ENCODE data around the gene CTSH.
A peak's percentile ranks its signal among the peaks of the same experiment; 100 is the strongest.
"Not testable (repeated sequence)": the region's sequence is repeated elsewhere in the genome, so short reads cannot be mapped to it uniquely, and the experiment has no call there.

The CTSH gene

GRCh38 chr15:78921940-78922339 is 22.9 kb downstream of the CTSH start:
- no peak for DNase-seq

GRCh38 chr15:78921517-78921916 is 23.3 kb downstream of the CTSH start:
- DNase-seq, result no peak

GRCh38 chr15:78917888-78918287 is 27.0 kb downstream of the CTSH start:
- DNase-seq, result no peak

- no peak for DNase-seq
Measured at GRCh38 chr15:78916088-78916487, 28.8 kb downstream of the CTSH start.

- no peak for DNase-seq
Measured at GRCh38 chr15:78915341-78916087, 29.3 kb downstream of the CTSH start.

- DNase-seq, result no peak
Measured at GRCh38 chr15:78914027-78914764, 30.6 kb downstream of the CTSH start.

- DNase-seq, result no peak
Measured at GRCh38 chr15:78913012-78913411, 31.8 kb downstream of the CTSH start.

GRCh38 chr15:78912316-78912715 is 32.5 kb downstream of the CTSH start:
- no peak for DNase-seq

GRCh38 chr15:78910271-78910670 is 34.6 kb downstream of the CTSH start:
- DNase-seq, result no peak

- no peak for DNase-seq
Measured at GRCh38 chr15:78909791-78910228, 35.0 kb downstream of the CTSH start.

GRCh38 chr15:78909160-78909695 is 35.6 kb downstream of the CTSH start:
- no peak for DNase-seq

GRCh38 chr15:78907577-78907976 is 37.3 kb downstream of the CTSH start:
- no peak for DNase-seq

GRCh38 chr15:78906316-78906620 is 38.6 kb downstream of the CTSH start:
- DNase-seq, result peak; percentile 33

- no peak for DNase-seq
Measured at GRCh38 chr15:78904599-78905358, 40.1 kb downstream of the CTSH start.

- not testable (repeated sequence) for DNase-seq
Measured at GRCh38 chr15:78902281-78903032, 42.4 kb downstream of the CTSH start.

- DNase-seq, result not testable (repeated sequence)
Measured at GRCh38 chr15:78900819-78901533, 43.9 kb downstream of the CTSH start.

GRCh38 chr15:78898540-78898939 is 46.3 kb downstream of the CTSH start:
- no peak for DNase-seq

GRCh38 chr15:78895471-78895870 is 49.4 kb downstream of the CTSH start:
- no peak for DNase-seq

- DNase-seq, result no peak
Measured at GRCh38 chr15:78893538-78893937, 51.3 kb downstream of the CTSH start.

GRCh38 chr15:78889000-78889399 is 55.8 kb downstream of the CTSH start:
- DNase-seq, result no peak

GRCh38 chr15:78881681-78882080 is 63.2 kb downstream of the CTSH start:
- no peak for DNase-seq

GRCh38 chr15:78880813-78881212 is 64.0 kb downstream of the CTSH start:
- DNase-seq, result no peak
